DMS 273 treated with DMSO at 0.1 percent for 48 hours (cell line): ENCODE data around the gene HADHB.

Source experiments
- DNase-seq: peaks from one replicate; lab custom pipeline; 2025; lab: John Stamatoyannopoulos, UW

Gene HADHB

DNA sequence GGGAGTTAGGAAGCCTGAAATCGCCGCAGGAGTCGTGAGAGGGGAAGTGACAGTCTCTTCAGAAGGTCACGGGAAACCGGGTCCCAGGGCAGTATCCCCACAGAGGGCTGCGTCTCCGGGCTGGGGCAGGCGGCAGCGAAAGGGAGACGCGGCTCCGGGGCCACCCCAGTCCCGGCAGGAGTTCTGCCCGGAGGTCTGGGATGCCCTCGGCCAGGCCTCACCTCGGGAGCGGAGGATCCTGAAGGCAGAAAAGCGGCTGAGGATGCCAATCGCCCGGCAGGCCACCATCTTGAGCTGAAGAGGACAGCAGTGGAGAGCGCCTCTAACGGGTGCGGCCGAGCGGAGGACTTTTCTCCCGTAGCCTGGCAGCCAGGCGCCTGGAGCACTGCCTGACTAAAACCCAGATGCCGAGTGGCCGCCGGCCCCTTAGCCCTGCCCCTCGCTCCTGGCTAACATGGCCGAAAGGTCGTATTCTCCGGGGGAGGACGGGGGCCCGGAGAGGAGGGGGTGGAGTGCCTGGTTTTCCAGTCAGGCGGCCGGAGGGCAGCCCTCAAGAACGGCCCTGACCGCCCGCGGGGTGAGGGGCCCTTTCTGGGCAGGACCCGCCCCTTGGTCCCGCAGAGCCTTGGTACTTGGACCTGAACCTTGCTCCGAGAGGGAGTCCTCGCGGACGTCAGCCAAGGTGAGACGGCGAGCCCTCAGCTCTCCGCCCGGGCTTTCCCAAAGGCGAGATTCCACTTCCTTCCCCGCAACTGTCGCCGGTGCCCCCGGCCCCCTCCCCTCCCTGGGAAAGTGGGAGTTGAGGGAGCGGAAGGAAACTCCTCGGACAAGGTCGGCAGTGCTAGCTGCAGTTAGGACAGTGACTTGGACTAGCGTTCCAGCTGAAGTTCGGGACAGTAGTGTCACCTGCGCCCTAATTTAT is at the start of gene HADHB, which contains the start of gene HADHA:
Gene HADHB, plus strand, starts transcription at position 631 of the 922 bp plus-strand sequence. CDS start 9,316 bp downstream, outside the sequence.
Gene HADHA, minus strand, starts transcription at position 324 of the 922 bp plus-strand sequence. Its CDS starts 36 bp downstream, at position 288.
- DNase-seq: peak; percentile 83

GRCh38 chr2:26195040-26195984 is 49.4 kb upstream of the HADHB start:
- no peak for DNase-seq

DNA sequence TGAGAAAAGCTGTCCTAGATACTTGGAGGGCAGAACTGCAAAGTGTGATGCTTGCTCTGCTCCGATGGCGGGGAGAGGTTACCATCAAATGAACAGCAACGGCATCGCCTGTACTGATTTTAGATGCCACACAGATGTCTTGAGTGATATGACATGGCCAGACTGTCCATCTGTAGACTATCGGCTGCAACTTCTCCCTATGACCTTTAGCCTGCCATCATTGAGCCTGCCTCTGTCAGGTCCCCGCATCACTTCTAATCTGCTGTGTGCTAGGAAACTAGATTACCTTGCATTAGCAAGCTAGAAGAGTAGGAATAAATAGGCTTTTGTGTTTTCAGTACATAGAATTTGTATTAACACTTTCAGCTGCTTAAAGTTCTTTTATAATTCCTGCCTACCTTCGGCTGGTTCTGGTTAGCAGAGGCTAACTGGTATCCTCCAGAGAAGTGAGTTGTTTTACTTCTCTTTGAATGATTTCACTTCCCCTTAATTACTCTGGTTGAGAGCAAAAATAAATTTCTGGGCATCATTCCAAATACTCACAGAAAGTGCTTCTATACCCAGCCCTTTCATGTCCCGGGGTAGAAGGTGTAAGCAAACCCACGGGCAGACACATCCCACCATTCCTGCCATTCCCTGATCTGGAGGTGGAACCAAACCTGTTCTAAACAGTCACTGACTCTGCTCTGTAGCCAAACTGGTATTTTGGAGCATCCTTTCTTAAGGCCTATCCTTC is 47.9 kb upstream of the HADHB start:
- no peak for DNase-seq

GRCh38 chr2:26197516-26197915 is 47.2 kb upstream of the HADHB start:
- DNase-seq: no peak

DNA sequence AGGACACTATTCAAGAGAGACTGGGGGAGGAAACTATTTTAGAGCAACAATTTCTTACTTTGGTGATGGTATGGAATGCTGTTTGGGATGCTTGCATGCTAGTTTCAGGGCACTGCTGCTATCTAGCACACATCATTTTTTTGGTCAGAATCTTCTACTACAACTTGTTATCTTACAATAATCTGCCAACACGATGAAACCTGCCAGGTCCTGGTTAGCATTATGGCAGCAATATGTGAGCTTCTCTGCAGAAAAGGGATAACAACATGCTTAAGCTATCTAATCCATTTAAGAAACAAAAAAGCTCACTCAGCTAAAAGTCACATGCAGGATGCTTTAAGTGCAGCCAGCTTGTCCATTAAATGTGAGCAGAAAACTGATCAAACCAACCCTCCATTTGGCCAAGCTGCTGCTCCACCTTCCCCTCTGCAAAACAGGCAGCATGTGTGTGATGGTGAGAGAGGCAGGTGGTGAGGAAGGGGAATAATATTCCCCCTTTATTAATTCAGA is 41.7 kb upstream of the HADHB start:
- DNase-seq: no peak

- no peak for DNase-seq
Measured at GRCh38 chr2:26203906-26204305, 40.8 kb upstream of the HADHB start.

GRCh38 chr2:26212011-26212410 is 32.7 kb upstream of the HADHB start:
- no peak for DNase-seq

DNA sequence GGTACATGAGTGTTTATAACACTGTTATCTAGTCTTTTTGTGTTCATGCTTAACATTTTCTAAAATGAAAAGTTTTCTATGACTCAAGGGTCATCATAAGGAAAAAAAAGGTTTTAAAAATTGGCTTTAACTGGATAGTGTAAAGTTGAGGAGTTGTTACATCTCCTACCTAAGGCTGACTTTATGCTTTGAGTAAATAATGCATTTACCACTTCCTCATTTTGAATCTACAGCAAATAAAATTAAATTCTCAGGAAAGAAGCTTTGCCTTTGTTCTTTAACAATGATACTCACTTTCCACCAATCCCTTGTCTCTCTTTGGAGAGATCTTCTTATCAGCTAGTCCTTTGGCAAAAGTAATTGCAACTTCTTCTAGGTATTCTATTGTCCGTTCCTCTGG is 30.0 kb upstream of the HADHB start:
- DNase-seq: no peak

- no peak for DNase-seq
Measured at GRCh38 chr2:26215833-26216232, 28.9 kb upstream of the HADHB start.

DNA sequence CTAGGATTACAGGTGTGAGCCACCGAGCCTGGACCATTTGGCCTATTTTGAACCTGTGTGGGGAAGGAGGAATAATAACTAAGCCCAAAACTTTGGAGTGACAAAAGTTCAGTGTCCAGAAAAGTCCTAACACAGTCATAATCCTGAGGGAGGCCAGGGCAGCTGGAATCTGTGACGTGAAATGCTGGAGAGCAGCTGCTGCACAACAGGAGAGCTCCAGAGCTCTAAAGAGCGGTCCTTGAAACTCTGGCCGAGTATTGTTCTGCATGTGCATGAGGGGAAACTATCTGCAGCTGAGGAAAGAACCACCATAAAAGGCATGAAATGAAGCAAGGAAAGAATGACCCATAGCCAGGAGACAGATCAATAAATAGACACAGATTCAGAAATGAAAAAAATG is 28.2 kb upstream of the HADHB start:
- no peak for DNase-seq

GRCh38 chr2:26217720-26218119 is 27.0 kb upstream of the HADHB start:
- no peak for DNase-seq

DNA sequence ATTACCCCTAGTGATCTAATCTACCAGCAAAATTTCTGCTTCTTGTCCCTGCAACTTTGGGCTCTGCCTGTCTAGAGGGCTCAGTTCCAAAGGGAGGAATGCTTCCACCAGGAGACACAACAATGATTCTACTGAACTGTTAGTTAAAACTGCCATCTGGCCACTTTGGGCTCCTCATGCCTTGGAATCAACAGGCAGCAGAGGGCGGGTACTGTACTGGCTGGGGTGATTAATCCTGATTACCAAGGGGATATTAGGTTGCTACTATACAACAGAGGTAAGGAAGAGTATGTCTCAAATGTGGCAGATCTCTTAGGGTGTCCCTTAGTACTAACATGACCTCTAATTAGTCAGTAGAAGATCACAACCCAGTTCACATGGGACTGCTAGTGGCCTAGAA is 21.7 kb upstream of the HADHB start:
- peak; percentile 76 for DNase-seq

DNA sequence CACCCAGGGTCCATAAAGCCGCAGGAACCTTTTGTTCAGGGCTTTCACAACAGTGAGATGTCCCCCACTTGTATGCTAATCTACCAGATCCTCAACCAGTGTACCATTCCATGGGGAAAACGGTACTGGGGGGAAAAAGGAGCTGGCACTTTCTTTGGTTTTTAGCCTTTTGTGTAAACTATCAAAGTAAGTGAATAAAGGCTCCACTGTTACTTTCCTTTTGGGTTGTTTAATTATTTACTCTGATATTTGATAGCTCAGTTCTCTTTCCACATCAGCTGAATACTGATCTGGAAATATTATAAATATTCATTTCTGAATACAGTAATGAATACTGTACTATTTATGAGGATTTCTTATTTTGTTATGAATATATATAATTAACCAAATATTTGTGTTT is 20.6 kb upstream of the HADHB start:
- no peak for DNase-seq

- DNase-seq: no peak
Measured at GRCh38 chr2:26229595-26229994, 15.1 kb upstream of the HADHB start.

GRCh38 chr2:26230806-26231205 is 13.9 kb upstream of the HADHB start:
- no peak for DNase-seq

GRCh38 chr2:26235089-26235488 is 9.7 kb upstream of the HADHB start:
- no peak for DNase-seq

- DNase-seq: no peak
Measured at GRCh38 chr2:26237868-26238267, 6.9 kb upstream of the HADHB start.

- no peak for DNase-seq
Measured at GRCh38 chr2:26238311-26238958, 6.3 kb upstream of the HADHB start.

GRCh38 chr2:26241928-26242436 is 2.8 kb upstream of the HADHB start:
- no peak for DNase-seq

GRCh38 chr2:26243470-26244308 is 1.1 kb upstream of the HADHB start:
- DNase-seq: no peak
